OCI-LY7 (cell line): ENCODE results near the gene CNOT4. TPM values are rescaled to one million over a fixed set of nuclear protein-coding genes. Genes with fewer than 3 reads are reported as not detected.

Source experiments
- BruUV-seq: library from RNA; stranded (reverse); fragments of 400-500 nt; replicated peaks from 2 replicates; lab custom pipeline; 2021; lab: Mats Ljungman, UMichigan
- CTCF ChIA-PET: fragments of 300-600 bp; sonication (Branson Sonifier 250); formaldehyde crosslinking; loops from one replicate; lab custom pipeline; 2022; ENCODE audit warnings: antibody characterized with exemption; ENCODE audit not compliant: unreplicated experiment; lab: Charles Lee
- POLR2A ChIA-PET: fragments of 300-600 bp; sonication (Branson Sonifier 250); formaldehyde crosslinking; loops from one replicate; lab custom pipeline; 2022; ENCODE audit warnings: antibody characterized with exemption; lab: Charles Lee
- DNase-seq: peaks from one replicate; pipeline ENCODE4 v3.0.0-alpha.2; 2015; ENCODE audit warnings: low spot score
- H2AFZ ChIP-seq: fragments of 200-600 bp; sonication (generic), shearing (Covaris generic); 2 replicates; pipeline ENCODE4 v1.6.1; 2014; ENCODE audit warnings: mild to moderate bottlenecking, antibody characterized with exemption, low read length, moderate library complexity
- H3K27ac ChIP-seq: fragments of 200-600 bp; sonication (generic); 2 replicates; pipeline ENCODE4 v1.5.1; 2014; ENCODE audit warnings: mixed run types, low read depth, mild to moderate bottlenecking, moderate library complexity, low read length, inconsistent platforms; ENCODE audit not compliant: poor library complexity, severe bottlenecking
- H3K36me3 ChIP-seq: fragments of 200-600 bp; sonication (generic); 2 replicates; pipeline ENCODE4 v1.6.1; 2014; ENCODE audit warnings: mild to moderate bottlenecking, antibody characterized with exemption, low read length, moderate library complexity, mixed read lengths; ENCODE audit not compliant: insufficient read depth
- H3K4me1 ChIP-seq: fragments of 200-600 bp; sonication (generic); 2 replicates; pipeline ENCODE4 v1.5.1; 2014; ENCODE audit warnings: mild to moderate bottlenecking, low read length; ENCODE audit not compliant: insufficient read depth, poor library complexity, severe bottlenecking
- H3K4me2 ChIP-seq: fragments of 200-600 bp; sonication (generic); 2 replicates; pipeline ENCODE4 v1.6.1; 2014; ENCODE audit warnings: mild to moderate bottlenecking, low read length
- H3K4me3 ChIP-seq: fragments of 200-600 bp; sonication (generic); 2 replicates; pipeline ENCODE4 v1.5.1; 2014; ENCODE audit warnings: mild to moderate bottlenecking, low read depth, low read length; ENCODE audit not compliant: poor library complexity, severe bottlenecking
- H3K79me2 ChIP-seq: fragments of 200-600 bp; sonication (generic); 2 replicates; pipeline ENCODE4 v1.6.1; 2016; ENCODE audit warnings: low read depth, mild to moderate bottlenecking, low read length, moderate library complexity, mixed read lengths; ENCODE audit not compliant: insufficient read depth
- H3K9me2 ChIP-seq: fragments of 200-600 bp; sonication (generic); 2 replicates; pipeline ENCODE4 v1.6.1; 2016; ENCODE audit warnings: mild to moderate bottlenecking, low read length, mixed read lengths; ENCODE audit not compliant: insufficient read depth
- H3K9me3 ChIP-seq: fragments of 200-600 bp; sonication (generic); 2 replicates; pipeline ENCODE4 v1.6.1; 2014; ENCODE audit warnings: mild to moderate bottlenecking, mixed run types, low read length, mixed read lengths
- H4K20me1 ChIP-seq: fragments of 200-600 bp; sonication (generic); 2 replicates; pipeline ENCODE4 v1.6.1; 2014; ENCODE audit warnings: mild to moderate bottlenecking, antibody characterized with exemption, low read length, moderate library complexity, mixed read lengths; ENCODE audit not compliant: insufficient read depth
- EZH2phosphoT487 ChIP-seq: fragments of 200-600 bp; sonication (generic); IDR thresholded peaks from 2 replicates; pipeline ENCODE4 v1.6.1; 2018; ENCODE audit warnings: low read depth, borderline replicate concordance, mild to moderate bottlenecking, mixed run types, antibody characterized with exemption, low read length, moderate library complexity, mixed read lengths
- intact Hi-C: fragments of 100-400 bp; cut with micrococcal nuclease; formaldehyde crosslinking; loops from one replicate; pipeline ENCODE4 v1.10.0; 2022; ENCODE audit not compliant: unreplicated experiment
- total RNA-seq, 2 experiments: library from RNA; depleted of rRNA in 1 of 2; stranded (reverse); fragments of >200 nt in 1 of 2; shearing (Covaris generic) in 1 of 2; gene quantifications; 2 replicates each; pipeline ENCODE4 v1.2.3, GENCODE V29; 2014 to 2022
- TF ChIP-seq, protein P1 (sequence below): fragments of 200-600 bp; sonication (generic); conservative IDR thresholded peaks from 2 replicates; pipeline ENCODE4 v1.5.1; 2014; ENCODE audit warnings: mild to moderate bottlenecking, antibody characterized with exemption, low read length, moderate library complexity, mixed read lengths

The CNOT4 gene
- total RNA-seq, 2 experiments from 2014 or later, result 18.7 to 21.9 TPM

DNA sequence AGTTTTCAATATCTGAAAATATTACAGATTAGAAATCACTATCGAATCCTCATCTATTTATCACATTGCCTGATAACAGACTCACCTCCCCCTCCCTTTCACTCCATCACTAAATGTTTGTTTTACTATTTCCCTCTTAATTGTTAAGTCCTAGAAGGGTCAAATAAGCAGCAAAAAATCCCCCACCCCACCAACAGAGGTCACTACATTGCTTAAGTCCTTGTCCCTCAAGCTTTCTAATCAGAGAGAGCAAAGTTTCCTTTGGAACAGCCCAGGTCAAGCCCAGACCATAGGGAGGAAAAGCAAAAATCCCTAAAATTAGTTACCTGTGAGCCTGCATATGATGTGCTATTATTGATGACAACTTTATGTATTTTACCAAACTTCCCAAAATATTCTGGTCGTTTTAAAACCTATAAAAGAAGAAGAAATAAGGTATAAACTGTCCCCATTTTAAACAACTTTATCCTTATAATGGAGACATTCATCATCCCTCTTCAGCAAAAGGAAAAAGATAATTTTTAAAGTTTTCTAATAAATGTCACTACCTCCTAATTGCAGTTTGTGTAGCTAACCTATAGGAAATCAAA, 95.0 kb downstream of the CNOT4 start:
- intact Hi-C loops, result no loop called here
- H4K20me1 ChIP-seq, result no peaks in the 10 kb centered on the region; the same call in 1 of the 2 replicates
- no peak overlapping the region for H3K27ac ChIP-seq
- POLR2A ChIA-PET, result interaction anchor here (1.4 kb wide), 1 partner anchor 21 kb away, joined by 3 read pairs; no protein-coding TSS in a partner anchor
- no peaks in the 10 kb centered on the region for H3K9me2 ChIP-seq
- TF ChIP-seq, protein P1, sequence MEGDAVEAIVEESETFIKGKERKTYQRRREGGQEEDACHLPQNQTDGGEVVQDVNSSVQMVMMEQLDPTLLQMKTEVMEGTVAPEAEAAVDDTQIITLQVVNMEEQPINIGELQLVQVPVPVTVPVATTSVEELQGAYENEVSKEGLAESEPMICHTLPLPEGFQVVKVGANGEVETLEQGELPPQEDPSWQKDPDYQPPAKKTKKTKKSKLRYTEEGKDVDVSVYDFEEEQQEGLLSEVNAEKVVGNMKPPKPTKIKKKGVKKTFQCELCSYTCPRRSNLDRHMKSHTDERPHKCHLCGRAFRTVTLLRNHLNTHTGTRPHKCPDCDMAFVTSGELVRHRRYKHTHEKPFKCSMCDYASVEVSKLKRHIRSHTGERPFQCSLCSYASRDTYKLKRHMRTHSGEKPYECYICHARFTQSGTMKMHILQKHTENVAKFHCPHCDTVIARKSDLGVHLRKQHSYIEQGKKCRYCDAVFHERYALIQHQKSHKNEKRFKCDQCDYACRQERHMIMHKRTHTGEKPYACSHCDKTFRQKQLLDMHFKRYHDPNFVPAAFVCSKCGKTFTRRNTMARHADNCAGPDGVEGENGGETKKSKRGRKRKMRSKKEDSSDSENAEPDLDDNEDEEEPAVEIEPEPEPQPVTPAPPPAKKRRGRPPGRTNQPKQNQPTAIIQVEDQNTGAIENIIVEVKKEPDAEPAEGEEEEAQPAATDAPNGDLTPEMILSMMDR, result peak; percentile 83
- no peak for TF ChIP-seq EZH2phosphoT487
- CTCF ChIA-PET, result no interaction called here
- H3K79me2 ChIP-seq, result 0 out of 2 replicates have a peak, but pooled peaks cover 3% of the 10 kb centered on the region
- H3K9me3 ChIP-seq, result no peaks in the 10 kb centered on the region
- peak; percentile 56 for DNase-seq
- no peak overlapping the region for H3K4me3 ChIP-seq
- no TSS peak for BruUV-seq
- H3K4me2 ChIP-seq, result no peak overlapping the region
- peaks cover 32% of the 10 kb centered on the region; the same call in 1 of the 2 replicates for H3K36me3 ChIP-seq
- no peak overlapping the region for H2AFZ ChIP-seq
- no peaks in the 10 kb centered on the region for H3K4me1 ChIP-seq

DNA sequence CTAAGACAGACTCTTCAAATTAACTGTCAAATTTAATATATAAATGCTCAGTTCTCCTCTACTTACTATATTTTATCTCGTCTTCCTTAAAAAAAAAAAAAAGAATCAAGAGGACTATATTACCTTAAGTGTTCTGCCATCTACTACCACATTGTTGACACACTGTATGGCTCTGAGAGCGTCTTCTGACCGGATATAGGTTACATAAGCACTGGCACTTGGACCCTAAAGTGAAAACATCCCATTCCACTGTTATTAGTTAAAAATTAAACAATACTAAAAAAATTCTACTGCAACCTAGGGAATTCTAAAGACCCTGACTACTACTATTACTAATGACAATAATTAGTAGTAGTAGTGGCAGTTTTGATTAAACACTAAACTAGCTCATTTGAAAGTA, 95.7 kb downstream of the CNOT4 start:
- intact Hi-C loops, result no loop called here
- CTCF ChIA-PET, result no interaction called here
- DNase-seq, result no peak
- TF ChIP-seq EZH2phosphoT487, result no peak
- Histone ChIP-seq H3K27ac (no peak overlapping the region), H3K4me2 (no peak overlapping the region), H2AFZ (no peak overlapping the region), H3K79me2 (0 out of 2 replicates have a peak, but pooled peaks cover 3% of the 10 kb centered on the region), H3K9me2 (no peaks in the 10 kb centered on the region), H3K4me1 (no peaks in the 10 kb centered on the region), H3K36me3 (peaks cover 36% of the 10 kb centered on the region; the same call in 1 of the 2 replicates), H3K4me3 (no peak overlapping the region), H4K20me1 (no peaks in the 10 kb centered on the region; the same call in 1 of the 2 replicates), H3K9me3 (no peaks in the 10 kb centered on the region)
- no TSS peak for BruUV-seq
- POLR2A ChIA-PET, result interaction anchor here (1.4 kb wide), 1 partner anchor 21 kb away, joined by 3 read pairs; no protein-coding TSS in a partner anchor

DNA sequence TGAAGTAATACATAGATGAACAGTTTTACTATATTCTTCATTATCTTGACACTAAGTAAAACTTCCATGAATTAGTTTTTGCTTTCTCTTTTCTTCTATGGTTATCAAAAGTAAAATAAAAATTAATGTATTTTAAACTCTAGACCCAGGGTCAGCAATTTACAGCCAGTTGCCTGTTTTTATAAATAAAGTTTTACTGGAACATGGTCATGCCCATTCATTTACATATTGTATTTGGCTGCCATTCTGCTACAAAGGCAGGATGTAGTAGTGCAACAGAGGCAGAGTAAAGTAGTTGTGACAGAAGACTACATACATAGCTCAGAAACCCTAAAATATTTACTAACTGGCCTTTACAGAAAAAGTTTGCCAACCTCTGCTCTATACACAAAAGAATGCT, 98.8 kb downstream of the CNOT4 start:
- Histone ChIP-seq H3K4me1 (no peaks in the 10 kb centered on the region), H4K20me1 (no peaks in the 10 kb centered on the region; the same call in 1 of the 2 replicates), H3K79me2 (no peaks in the 10 kb centered on the region), H3K9me3 (no peaks in the 10 kb centered on the region), H3K9me2 (no peaks in the 10 kb centered on the region), H3K4me3 (no peak overlapping the region), H3K36me3 (peaks cover 43% of the 10 kb centered on the region; the same call in 1 of the 2 replicates), H2AFZ (no peak overlapping the region), H3K27ac (no peak overlapping the region), H3K4me2 (no peak overlapping the region)
- CTCF ChIA-PET, result no interaction called here
- no peak for TF ChIP-seq EZH2phosphoT487
- TF ChIP-seq, protein P1, result no peak
- no TSS peak for BruUV-seq
- intact Hi-C loops, result no loop called here
- POLR2A ChIA-PET, result interaction anchor here (1.1 kb wide), 1 partner anchor 24 kb away, joined by 3 read pairs; no protein-coding TSS in a partner anchor
- no peak for DNase-seq
